ENCODE measurements around the gene WASF2. TPM values are rescaled to one million over a fixed set of nuclear protein-coding genes. Genes with fewer than 3 reads are reported as not detected.
A peak's percentile ranks its signal among the peaks of the same experiment; 100 is the strongest.

Gene WASF2
- total RNA-seq, 4 donors from 2014 or later, result 74.7 to 107 (median 79.8) TPM

GRCh38 chr1:27416387-27417111, 73.4 kb downstream of the WASF2 start:
- 56 to 68% methylated on average over 2 to 3 of the region's 3 CpGs for WGBS, 2 donors (ENCODE audit: low coverage in 1 of 2)
- Histone ChIP-seq H3K9me3 (no peaks in the 10 kb centered on the region), H3K4me3 (no peak overlapping the region), H3K36me3 (peaks cover 8 to 68% of the 10 kb centered on the region in 2 donors), H3K27ac (peak overlapping the region; percentile 79 to 89 (median 87)), H3K4me1 (peaks cover 29 to 73% (median 37%) of the 10 kb centered on the region in 3 donors), H3K27me3 (no peaks in the 10 kb centered on the region)
- TF ChIP-seq, protein P1, sequence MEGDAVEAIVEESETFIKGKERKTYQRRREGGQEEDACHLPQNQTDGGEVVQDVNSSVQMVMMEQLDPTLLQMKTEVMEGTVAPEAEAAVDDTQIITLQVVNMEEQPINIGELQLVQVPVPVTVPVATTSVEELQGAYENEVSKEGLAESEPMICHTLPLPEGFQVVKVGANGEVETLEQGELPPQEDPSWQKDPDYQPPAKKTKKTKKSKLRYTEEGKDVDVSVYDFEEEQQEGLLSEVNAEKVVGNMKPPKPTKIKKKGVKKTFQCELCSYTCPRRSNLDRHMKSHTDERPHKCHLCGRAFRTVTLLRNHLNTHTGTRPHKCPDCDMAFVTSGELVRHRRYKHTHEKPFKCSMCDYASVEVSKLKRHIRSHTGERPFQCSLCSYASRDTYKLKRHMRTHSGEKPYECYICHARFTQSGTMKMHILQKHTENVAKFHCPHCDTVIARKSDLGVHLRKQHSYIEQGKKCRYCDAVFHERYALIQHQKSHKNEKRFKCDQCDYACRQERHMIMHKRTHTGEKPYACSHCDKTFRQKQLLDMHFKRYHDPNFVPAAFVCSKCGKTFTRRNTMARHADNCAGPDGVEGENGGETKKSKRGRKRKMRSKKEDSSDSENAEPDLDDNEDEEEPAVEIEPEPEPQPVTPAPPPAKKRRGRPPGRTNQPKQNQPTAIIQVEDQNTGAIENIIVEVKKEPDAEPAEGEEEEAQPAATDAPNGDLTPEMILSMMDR (IDR thresholded peaks at IDR 0.05), result peak; percentile 58 to 74 (median 72)
- TF ChIP-seq EP300 (IDR thresholded peaks at IDR 0.05), result no peak
- TF ChIP-seq POLR2A (IDR thresholded peaks at IDR 0.05), result no peak
- TF ChIP-seq POLR2AphosphoS5 (IDR thresholded peaks at IDR 0.05), result peak; percentile 12
- ATAC-seq, result peak; percentile 39

DNA sequence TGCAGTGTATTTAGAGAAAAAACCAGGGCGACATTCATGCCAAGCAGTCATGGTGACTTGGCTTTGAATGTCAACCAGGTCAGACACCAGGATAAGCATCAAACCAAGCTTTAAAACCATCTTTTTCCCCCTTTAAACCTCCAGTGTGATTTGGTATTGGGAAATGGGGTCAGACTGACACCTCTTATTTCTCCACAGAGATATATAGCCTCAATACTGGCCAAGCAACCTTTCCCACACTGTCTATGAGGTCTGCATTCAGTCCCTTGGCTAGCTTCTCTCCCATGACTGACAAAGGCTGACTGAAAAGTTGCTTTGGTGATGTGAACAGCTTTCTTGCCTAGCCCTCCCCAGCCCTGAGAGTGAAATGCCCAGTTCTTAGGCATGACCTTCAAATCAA, 75.9 kb downstream of the WASF2 start:
- Histone ChIP-seq H3K4me3 (no peak overlapping the region), H3K36me3 (peaks cover 12 to 93% of the 10 kb centered on the region in 2 donors), H3K4me1 (peaks cover 21 to 49% (median 24%) of the 10 kb centered on the region in 3 donors), H3K9me3 (no peaks in the 10 kb centered on the region), H3K27me3 (no peaks in the 10 kb centered on the region), H3K27ac (peak overlapping the region in 2 of 4 donors; percentile 34 to 88)
- no peak for ATAC-seq
- TF ChIP-seq, protein P1 (IDR thresholded peaks at IDR 0.05), result no peak
- TF ChIP-seq POLR2AphosphoS5 (IDR thresholded peaks at IDR 0.05) (no peak), POLR2A (IDR thresholded peaks at IDR 0.05) (no peak)
- WGBS, 2 donors (ENCODE audit: low coverage in 1 of 2), result 82 to 100% methylated on average over 1 of the region's 1 CpG

- Histone ChIP-seq H3K4me1 (peaks cover 14 to 38% (median 17%) of the 10 kb centered on the region in 3 donors), H3K4me3 (no peak overlapping the region), H3K9me3 (no peaks in the 10 kb centered on the region), H3K27me3 (no peaks in the 10 kb centered on the region), H3K36me3 (peaks cover 12 to 99% of the 10 kb centered on the region in 2 donors), H3K27ac (no peak overlapping the region)
- no peak for TF ChIP-seq EP300 (IDR thresholded peaks at IDR 0.05)
- TF ChIP-seq POLR2AphosphoS5 (IDR thresholded peaks at IDR 0.05), result no peak
- 77 to 90% methylated on average over 2 to 4 of the region's 4 CpGs for WGBS, 2 donors (ENCODE audit: low coverage in 1 of 2)
- no peak for ATAC-seq
Measured at GRCh38 chr1:27413004-27413403, 77.0 kb downstream of the WASF2 start.

DNA sequence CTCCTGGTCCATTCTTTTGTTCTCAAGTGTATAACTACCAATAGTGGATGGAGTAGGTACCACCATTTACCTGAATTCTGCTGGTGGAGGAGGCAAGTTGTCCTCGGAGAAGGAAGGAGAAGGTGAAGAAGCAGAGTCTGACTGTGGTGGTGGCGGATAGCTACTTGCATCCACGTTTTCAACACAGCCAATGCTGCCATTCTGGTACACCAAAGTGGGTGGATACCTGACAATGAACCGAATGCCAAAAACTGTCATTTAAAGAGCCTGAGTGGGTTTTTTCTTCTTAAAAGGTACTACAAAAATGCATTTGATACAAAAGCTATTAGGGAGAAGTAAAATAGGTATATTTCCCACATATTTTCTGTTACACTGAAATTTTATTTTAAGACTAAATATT, 77.5 kb downstream of the WASF2 start:
- Histone ChIP-seq H3K4me3 (no peak overlapping the region), H3K27me3 (no peaks in the 10 kb centered on the region), H3K4me1 (peaks cover 12 to 33% (median 12%) of the 10 kb centered on the region in 3 donors), H3K9me3 (no peaks in the 10 kb centered on the region), H3K27ac (peak overlapping the region in 1 of 4 donors; percentile 24), H3K36me3 (peaks cover 12 to 99% of the 10 kb centered on the region in 2 donors)
- TF ChIP-seq POLR2A (IDR thresholded peaks at IDR 0.05) (no peak), POLR2AphosphoS5 (IDR thresholded peaks at IDR 0.05) (no peak), EP300 (IDR thresholded peaks at IDR 0.05) (no peak)
- TF ChIP-seq, protein P1 (IDR thresholded peaks at IDR 0.05), result no peak
- ATAC-seq, result no peak
- 74% methylated on average over 2 of the region's 4 CpGs; no CpG with 5 or more reads in 1 of the 2 donors for WGBS, 2 donors (ENCODE audit: low coverage in 1 of 2)

- no peaks in the 10 kb centered on the region for H3K27me3 ChIP-seq
- H3K36me3 ChIP-seq, result peaks cover 12 to 98% of the 10 kb centered on the region in 2 donors
- H3K4me1 ChIP-seq, result peaks cover 0 to 32% (median 11%) of the 10 kb centered on the region in 3 donors
- WGBS, 2 donors (ENCODE audit: low coverage in 1 of 2), result 86 to 89% methylated on average over 1 to 2 of the region's 2 CpGs
- no peaks in the 10 kb centered on the region for H3K9me3 ChIP-seq
- no peak for ATAC-seq
- no peak overlapping the region for H3K4me3 ChIP-seq
- no peak overlapping the region for H3K27ac ChIP-seq
- TF ChIP-seq, protein P1 (IDR thresholded peaks at IDR 0.05), result no peak
- TF ChIP-seq POLR2AphosphoS5 (IDR thresholded peaks at IDR 0.05) (no peak), POLR2A (IDR thresholded peaks at IDR 0.05) (no peak), EP300 (IDR thresholded peaks at IDR 0.05) (no peak)
Measured at GRCh38 chr1:27410709-27411108, 79.3 kb downstream of the WASF2 start.
